ENCODE data around the gene GRIK3.
"Not testable (repeated sequence)": the region's sequence is repeated elsewhere in the genome, so short reads cannot be mapped to it uniquely, and the experiment has no call there.

Gene GRIK3

GRCh38 chr1:37034121-37035013, at the start of gene GRIK3:
Gene GRIK3 (minus strand): TSS chr1:37034515. CDS start chr1:37034108, 407 bp downstream.
- DNase-seq (ENCODE audit: extremely low read depth in 1 of 2, low read depth in 1 of 2): no peak

DNA sequence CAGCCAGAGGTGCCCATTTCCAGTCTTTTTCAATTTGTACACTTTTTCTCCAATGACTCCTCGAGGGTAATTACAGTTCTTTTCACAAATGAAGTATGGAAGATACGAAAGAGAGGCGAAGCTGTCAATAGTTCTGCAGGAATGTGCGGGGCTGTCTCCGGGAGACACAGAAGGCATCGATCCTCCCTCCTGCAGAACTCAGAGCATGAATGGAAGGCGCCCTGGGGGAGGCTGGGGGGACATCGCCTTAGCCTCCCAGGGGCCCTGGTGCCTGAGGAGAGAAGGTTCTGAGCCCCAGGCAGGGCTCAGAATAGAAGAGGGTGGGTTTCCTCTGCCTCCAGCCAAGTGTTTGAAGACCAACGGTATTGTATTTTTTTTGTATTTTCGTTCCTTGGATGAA, 49.7 kb upstream of the GRIK3 start:
- no peak for DNase-seq (ENCODE audit: extremely low read depth in 1 of 2, low read depth in 1 of 2)

DNA sequence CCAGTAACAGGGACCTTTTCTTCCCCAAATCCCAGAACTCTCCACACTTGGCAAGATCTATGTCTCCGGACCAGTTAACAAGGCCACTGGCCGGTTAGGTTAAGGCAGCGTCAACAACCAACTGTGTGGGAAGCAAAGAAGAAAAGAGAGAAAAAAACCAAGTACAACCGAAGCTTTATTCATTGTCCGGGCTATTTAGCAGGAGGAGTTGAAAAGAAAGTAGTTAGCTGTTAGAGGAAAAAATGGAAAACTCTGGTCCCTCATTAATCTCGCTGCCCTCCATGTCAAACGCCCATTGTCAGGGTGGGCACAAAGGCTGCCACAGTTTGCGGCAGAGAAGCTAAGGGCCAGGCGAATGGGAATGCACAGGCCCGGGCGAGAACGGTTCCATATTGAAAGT, 49.3 kb upstream of the GRIK3 start:
- DNase-seq (ENCODE audit: extremely low read depth in 1 of 2, low read depth in 1 of 2): no peak

DNA sequence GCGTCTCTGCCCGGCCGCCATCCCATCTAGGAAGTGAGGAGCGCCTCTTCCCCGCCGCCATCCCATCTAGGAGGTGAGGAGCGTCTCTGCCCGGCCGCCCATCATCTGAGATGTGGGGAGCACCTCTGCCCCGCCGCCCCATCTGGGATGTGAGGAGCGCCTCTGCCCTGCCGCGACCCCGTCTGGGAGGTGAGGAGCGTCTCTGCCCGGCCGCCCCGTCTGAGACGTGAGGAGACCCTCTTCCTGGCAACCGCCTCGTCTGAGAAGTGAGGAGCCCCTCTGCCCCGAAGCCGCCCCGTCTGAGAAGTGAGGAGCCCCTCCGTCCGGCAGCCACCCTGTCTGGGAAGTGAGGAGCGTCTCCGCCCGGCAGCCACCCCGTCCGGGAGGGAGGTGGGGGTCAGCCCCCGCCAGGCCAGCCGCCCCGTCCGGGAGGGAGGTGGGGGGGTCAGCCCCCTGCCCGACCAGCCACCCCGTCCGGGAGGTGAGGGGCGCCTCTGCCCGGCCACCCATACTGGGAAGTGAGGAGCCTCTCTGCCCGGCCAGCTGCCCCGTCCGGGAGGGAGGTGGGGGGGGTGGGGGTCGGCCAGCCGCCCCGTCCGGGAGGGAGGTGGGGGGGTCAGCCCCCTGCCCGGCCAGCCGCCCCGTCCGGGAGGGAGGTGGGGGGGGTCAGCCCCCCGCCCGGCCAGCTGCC, 46.1 kb upstream of the GRIK3 start:
- DNase-seq (ENCODE audit: extremely low read depth in 1 of 2, low read depth in 1 of 2): not testable (repeated sequence)

DNA sequence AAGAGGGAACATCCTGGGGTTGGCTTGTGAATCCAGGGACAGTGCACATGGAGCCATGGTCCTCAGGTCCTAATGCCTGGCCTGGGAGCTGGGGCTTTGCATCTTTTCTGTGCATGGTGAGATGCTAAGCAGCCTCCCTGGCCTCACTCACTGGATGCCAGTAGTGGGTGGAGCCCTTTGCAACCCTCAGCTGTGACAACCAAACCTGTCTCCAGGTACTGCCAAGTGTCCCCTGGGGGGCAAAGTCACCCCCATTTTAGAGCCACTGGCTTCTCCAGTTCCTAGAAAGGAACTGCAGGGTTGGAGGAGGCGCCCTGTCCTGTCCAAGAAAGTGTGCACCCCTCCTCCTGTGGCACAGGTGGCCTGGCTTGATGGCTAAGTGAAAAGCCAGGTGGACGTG, 44.6 kb upstream of the GRIK3 start:
- no peak for DNase-seq (ENCODE audit: extremely low read depth in 1 of 2, low read depth in 1 of 2)

DNA sequence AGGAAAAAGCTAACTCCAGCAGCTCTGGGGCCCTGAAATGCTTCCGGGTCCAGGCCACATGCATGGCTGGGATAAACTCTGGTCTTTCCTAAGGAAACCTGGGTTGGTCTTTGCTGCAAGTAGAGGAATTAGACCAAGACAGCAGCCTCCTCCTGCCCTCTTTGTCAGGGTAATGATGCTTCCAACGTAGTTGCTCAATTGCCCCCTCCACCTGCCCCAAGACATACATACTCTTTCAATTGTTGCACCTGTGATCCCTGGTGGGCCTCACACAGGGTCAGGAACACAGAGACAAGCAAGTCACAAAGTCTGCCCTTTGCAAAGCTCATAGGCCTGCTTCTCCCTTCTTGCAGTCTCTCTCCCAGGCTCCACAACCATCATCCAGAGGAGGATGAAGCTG, 41.9 kb upstream of the GRIK3 start:
- no peak for DNase-seq (ENCODE audit: extremely low read depth in 1 of 2, low read depth in 1 of 2)

DNA sequence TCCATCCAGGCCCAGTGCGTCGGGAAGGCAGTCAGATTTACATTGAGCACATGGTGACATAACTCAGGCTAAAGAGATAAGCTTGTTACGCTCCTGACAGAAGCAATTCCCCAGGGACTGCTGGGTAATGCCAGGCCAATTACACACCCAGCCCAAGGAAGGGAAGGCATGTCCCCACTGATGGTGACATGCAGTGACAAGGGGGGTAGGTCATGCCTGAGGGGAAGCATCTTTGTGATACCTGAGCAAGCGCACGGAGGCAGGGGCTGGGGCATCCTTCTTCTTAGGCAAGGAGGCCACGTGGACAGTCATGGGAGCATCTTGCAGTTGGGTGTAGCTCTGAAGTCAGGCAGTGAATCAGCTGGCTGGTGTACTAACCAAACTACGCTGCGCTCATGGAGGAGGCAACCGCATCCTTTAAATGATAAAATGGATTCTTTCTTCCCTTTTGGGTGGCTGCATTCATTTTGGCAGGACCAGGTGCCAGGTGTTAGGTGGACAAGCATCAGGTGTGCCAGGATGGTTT, 39.6 kb upstream of the GRIK3 start:
- no peak for DNase-seq (ENCODE audit: extremely low read depth in 1 of 2, low read depth in 1 of 2)

DNA sequence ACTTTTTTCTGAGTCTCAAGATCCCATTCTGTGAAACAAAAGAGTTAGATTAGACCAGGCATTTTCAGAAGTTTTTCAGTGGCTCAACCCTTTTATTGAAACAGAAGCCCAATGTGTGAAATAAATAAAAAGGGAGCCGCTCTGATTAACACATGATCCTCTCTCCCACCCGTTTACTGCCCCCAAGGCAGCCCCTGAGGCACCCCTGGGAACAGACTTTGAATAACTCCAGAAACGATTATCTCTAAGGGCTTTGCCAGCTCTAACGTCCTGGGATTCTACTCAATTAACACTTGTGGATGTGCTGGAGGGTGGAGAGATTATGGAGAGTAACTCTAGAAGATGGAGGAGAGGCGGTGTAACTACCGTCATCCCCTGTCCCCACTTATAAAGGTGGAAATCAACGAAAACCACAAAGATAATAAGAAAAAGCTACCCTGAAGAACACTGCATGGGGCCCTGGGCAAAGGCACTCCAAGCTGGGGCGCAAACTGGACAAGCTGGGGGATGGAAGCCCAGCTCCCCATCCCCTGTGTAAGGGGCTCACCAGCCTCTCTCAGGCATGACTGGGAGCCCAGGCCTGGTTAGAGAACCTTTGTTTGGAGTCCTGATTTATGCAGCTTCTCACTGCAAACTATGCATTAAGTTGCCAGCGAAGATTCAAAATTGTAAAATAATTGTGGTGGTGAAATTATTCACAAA, 39.0 kb upstream of the GRIK3 start:
- DNase-seq (ENCODE audit: extremely low read depth in 1 of 2, low read depth in 1 of 2): no peak

DNA sequence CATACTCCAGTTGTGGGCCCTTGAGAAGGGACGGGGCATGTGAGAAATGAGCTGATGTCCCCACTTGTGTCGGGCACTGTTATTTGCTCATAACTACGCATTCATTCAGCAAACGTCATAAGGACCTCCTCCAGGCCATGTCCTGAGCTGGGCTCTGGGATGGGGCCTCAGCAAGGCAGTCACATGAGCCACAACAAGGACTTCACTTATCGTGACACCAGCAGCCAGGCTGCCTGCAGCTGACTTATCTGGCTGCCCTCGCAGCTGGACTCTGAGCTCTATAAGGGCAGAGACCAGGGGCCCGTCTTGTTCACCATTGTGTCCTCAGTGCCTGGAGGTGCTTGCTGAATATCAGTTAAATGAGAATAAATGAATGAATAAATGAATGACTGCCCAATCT, 37.5 kb upstream of the GRIK3 start:
- no peak for DNase-seq (ENCODE audit: extremely low read depth in 1 of 2, low read depth in 1 of 2)

DNA sequence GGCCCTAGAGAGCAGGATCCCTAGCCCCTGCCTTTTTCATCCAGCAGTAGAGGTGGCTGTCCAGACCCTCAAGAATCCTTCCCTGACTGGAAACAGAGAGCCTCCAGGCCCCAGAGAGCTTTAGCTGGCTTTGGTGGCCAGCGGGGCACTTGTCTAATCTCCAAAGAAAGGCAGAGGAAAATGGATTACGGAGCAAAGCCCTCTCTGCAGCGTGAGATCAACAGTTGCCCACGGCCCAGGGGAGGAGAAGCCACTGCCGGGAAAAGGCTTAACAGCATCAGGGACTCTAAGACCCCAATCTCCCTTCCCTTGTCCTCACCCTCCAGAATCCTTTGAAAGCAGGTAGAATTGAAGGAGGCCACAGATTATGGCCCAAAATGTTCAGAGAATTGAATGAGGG, 35.8 kb upstream of the GRIK3 start:
- no peak for DNase-seq (ENCODE audit: extremely low read depth in 1 of 2, low read depth in 1 of 2)

GRCh38 chr1:37069406-37069805, 35.1 kb upstream of the GRIK3 start:
- DNase-seq (ENCODE audit: extremely low read depth in 1 of 2, low read depth in 1 of 2): no peak

GRCh38 chr1:37068897-37069296, 34.6 kb upstream of the GRIK3 start:
- DNase-seq (ENCODE audit: extremely low read depth in 1 of 2, low read depth in 1 of 2): no peak

DNA sequence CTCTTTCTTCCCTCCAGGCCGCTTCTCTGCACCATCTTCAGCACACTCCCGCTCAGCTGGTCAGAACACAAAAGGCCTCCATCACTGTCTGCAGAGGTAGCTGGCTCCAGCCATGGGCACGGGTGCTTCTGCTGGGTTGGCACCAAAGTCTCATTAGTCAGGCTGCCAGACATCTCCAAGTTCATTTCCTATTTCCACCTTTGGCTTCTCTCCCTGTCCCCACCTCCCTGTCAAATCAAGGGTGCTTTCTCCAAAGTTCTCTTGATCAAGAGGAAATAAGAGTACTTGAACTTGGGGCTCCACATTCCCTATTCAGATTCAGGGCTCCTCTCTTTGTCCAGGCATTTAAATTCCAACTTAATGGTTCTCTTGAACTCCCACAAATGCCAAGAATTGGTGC, 33.9 kb upstream of the GRIK3 start:
- DNase-seq (ENCODE audit: extremely low read depth in 1 of 2, low read depth in 1 of 2): no peak

DNA sequence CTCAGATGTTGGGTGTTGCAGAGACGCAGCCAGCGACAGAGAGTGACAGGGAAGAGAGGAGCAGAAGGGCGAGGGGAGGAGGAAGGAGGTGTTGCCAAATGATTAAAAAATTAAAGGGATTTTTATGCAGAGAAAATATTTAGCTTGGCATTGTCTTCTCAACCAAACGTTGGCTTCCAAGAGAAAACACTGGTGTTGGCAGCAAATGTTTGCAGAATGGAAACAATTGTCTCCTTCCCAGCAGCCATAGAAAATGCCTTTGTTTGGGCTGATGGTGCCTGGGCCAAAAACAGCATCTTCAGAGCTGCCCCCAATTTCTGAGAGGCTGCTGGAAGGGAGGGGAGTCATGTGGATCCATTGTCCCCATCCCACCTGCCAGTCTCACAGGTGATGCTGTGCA, 29.7 kb upstream of the GRIK3 start:
- DNase-seq (ENCODE audit: extremely low read depth in 1 of 2, low read depth in 1 of 2): no peak

DNA sequence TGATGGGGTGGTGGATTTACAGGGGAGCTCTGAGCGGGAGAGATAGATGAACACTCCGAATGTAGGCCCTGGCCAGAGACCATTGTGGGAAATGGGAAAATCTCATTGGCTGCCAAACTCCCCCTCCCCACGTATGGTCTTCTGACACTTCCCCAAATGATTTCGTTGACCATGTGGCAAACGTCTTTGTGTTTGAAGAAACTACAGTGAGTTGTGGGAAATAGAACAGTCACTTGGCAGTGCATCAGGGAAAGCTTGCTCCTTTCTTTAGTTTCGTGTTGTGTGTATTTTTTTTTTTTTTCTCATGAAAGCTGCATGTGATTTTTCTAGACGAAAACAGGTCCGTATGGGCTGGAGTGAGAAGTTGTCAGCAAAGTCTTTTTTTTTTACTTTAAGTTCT, 25.0 kb upstream of the GRIK3 start:
- no peak for DNase-seq (ENCODE audit: extremely low read depth in 1 of 2, low read depth in 1 of 2)

- DNase-seq (ENCODE audit: extremely low read depth in 1 of 2, low read depth in 1 of 2): no peak
These were observed 24.2 kb upstream of the GRIK3 start for GRCh38 chr1:37058424-37058988.

DNA sequence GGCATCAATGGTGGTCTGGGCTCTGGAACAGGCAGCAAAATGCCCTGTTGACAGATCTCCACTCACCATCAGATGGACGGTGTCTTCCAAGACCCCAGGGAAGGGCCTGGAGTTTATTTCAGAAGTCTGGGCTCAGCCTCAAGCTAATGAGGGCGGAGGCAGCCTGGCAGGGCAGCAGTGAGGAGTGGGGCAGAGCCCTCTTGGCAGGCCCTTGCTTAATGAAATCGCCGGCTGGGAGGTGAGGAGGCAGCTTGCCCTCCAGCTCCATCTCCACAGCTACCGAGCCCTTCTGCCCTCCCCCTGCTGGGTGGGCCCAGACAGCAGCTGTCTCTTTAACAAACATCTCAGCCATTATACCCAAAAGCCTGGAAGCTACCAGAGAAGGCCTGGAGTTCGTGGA, 22.0 kb upstream of the GRIK3 start:
- DNase-seq (ENCODE audit: extremely low read depth in 1 of 2, low read depth in 1 of 2): no peak

DNA sequence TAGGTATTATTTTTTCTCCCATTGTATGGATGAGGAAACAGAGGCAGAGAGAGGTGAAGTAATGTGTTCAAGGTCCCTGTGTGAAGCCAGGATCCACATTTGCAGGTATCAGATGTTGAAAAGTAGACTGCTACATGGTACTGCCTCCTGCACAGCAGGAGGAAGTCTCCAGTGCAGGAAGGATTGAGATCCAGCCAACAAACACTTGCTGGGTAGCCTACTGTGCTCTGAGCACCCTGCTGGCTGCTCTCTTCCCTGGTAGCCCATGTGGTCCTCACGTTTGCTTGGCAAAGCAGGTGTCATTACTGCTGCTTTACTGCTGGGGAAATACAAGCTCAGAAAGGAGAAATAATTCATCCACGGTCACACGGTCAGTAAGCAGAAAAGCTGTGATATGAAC, 21.3 kb upstream of the GRIK3 start:
- DNase-seq (ENCODE audit: extremely low read depth in 1 of 2, low read depth in 1 of 2): no peak

- DNase-seq (ENCODE audit: extremely low read depth in 1 of 2, low read depth in 1 of 2): no peak
These were observed 18.9 kb upstream of the GRIK3 start for GRCh38 chr1:37053173-37053572.

GRCh38 chr1:37052120-37052519, 17.8 kb upstream of the GRIK3 start:
- no peak for DNase-seq (ENCODE audit: extremely low read depth in 1 of 2, low read depth in 1 of 2)

- no peak for DNase-seq (ENCODE audit: extremely low read depth in 1 of 2, low read depth in 1 of 2)
These were observed 17.0 kb upstream of the GRIK3 start for GRCh38 chr1:37051346-37051745.

Data from activated CD8-positive, alpha-beta memory T cell treated with anti-CD3 and anti-CD28 coated beads for 1 hour (primary cell).